HG02763 (cell line): ENCODE results near the gene APOF.
"Not testable (repeated sequence)": the region's sequence is repeated elsewhere in the genome, so short reads cannot be mapped to it uniquely, and the experiment has no call there.

Experiments
- ATAC-seq: cut with Tn5 transposase; IDR thresholded peaks from one replicate; pipeline ENCODE4 v1.9.1; 2021; ENCODE audit warnings: mild to moderate bottlenecking, moderate library complexity; ENCODE audit not compliant: unreplicated experiment

APOF gene

GRCh38 chr12:56362130-56363059, at the start of gene APOF:
Gene APOF, minus strand, starts transcription at chr12:56362857. Its CDS starts 112 bp downstream, at chr12:56362745.
- ATAC-seq, result no peak

- ATAC-seq, result no peak
Observed at GRCh38 chr12:56411781-56412639, 49.4 kb upstream of the APOF start.

GRCh38 chr12:56410768-56411167, 48.1 kb upstream of the APOF start:
- no peak for ATAC-seq

- ATAC-seq, result no peak
Observed at GRCh38 chr12:56408799-56409417, 46.3 kb upstream of the APOF start.

- ATAC-seq, result not testable (repeated sequence)
Observed at GRCh38 chr12:56404227-56404626, 41.6 kb upstream of the APOF start.

GRCh38 chr12:56401612-56402011, 39.0 kb upstream of the APOF start:
- not testable (repeated sequence) for ATAC-seq

GRCh38 chr12:56401125-56401524, 38.5 kb upstream of the APOF start:
- ATAC-seq, result not testable (repeated sequence)

GRCh38 chr12:56399466-56399865, 36.8 kb upstream of the APOF start:
- ATAC-seq, result not testable (repeated sequence)

GRCh38 chr12:56398324-56398723, 35.7 kb upstream of the APOF start:
- ATAC-seq, result no peak

GRCh38 chr12:56392331-56392730, 29.7 kb upstream of the APOF start:
- no peak for ATAC-seq

GRCh38 chr12:56391721-56392120, 29.1 kb upstream of the APOF start:
- ATAC-seq, result no peak

- no peak for ATAC-seq
Observed at GRCh38 chr12:56389412-56389811, 26.8 kb upstream of the APOF start.

GRCh38 chr12:56387152-56387736, 24.6 kb upstream of the APOF start:
- no peak for ATAC-seq

GRCh38 chr12:56385873-56386272, 23.2 kb upstream of the APOF start:
- no peak for ATAC-seq

GRCh38 chr12:56382611-56383010, 20.0 kb upstream of the APOF start:
- no peak for ATAC-seq

- ATAC-seq, result no peak
Observed at GRCh38 chr12:56377989-56378316, 15.3 kb upstream of the APOF start.

GRCh38 chr12:56377310-56377988, 14.8 kb upstream of the APOF start:
- no peak for ATAC-seq

- peak; percentile 60 for ATAC-seq
Observed at GRCh38 chr12:56375598-56376434, 13.2 kb upstream of the APOF start.
